GM23248 (cell line): ENCODE data around the gene TMEM8B. TPM values are rescaled to one million over a fixed set of nuclear protein-coding genes. Genes with fewer than 3 reads are reported as not detected.

Experiments
- DNase-seq: peaks from one replicate; pipeline ENCODE4 v3.0.0-alpha.2; 2015
- H2AFZ ChIP-seq: fragments of 200-600 bp; sonication (generic); 2 replicates; pipeline ENCODE4 v1.6.1; 2016; ENCODE audit warnings: antibody characterized with exemption
- H3F3A ChIP-seq: fragments of 200-600 bp; sonication (generic); 2 replicates; pipeline ENCODE4 v1.6.1; 2016; ENCODE audit warnings: mild to moderate bottlenecking, antibody characterized with exemption, mixed run types; ENCODE audit not compliant: insufficient read depth
- H3K27ac ChIP-seq: fragments of 200-600 bp; sonication (generic); 2 replicates; pipeline ENCODE4 v1.5.1; 2016; ENCODE audit warnings: mild to moderate bottlenecking
- H3K27me3 ChIP-seq: fragments of 200-600 bp; sonication (generic); replicated peaks from 2 replicates; pipeline ENCODE4 v1.6.1; 2016; ENCODE audit warnings: mild to moderate bottlenecking; ENCODE audit not compliant: insufficient read depth
- H3K36me3 ChIP-seq: fragments of 200-600 bp; sonication (generic); 2 replicates; pipeline ENCODE4 v1.6.1; 2016; ENCODE audit warnings: low read depth, mild to moderate bottlenecking
- H3K4me1 ChIP-seq: fragments of 200-600 bp; sonication (generic); 2 replicates; pipeline ENCODE4 v1.6.1; 2016; ENCODE audit warnings: mild to moderate bottlenecking; ENCODE audit not compliant: insufficient read depth
- H3K4me2 ChIP-seq: fragments of 200-600 bp; sonication (generic); one replicate; pipeline ENCODE4 v1.6.1; 2016; ENCODE audit warnings: mild to moderate bottlenecking; ENCODE audit not compliant: unreplicated experiment
- H3K4me3 ChIP-seq: fragments of 200-600 bp; sonication (generic); 2 replicates; pipeline ENCODE4 v1.5.1; 2016; ENCODE audit warnings: mild to moderate bottlenecking
- H3K79me2 ChIP-seq: fragments of 200-600 bp; sonication (generic); 2 replicates; pipeline ENCODE4 v1.6.1; 2016; ENCODE audit warnings: mild to moderate bottlenecking; ENCODE audit not compliant: insufficient read depth
- H3K9ac ChIP-seq: fragments of 200-600 bp; sonication (generic); 2 replicates; pipeline ENCODE4 v1.6.1; 2016; ENCODE audit warnings: mild to moderate bottlenecking
- H3K9me2 ChIP-seq: fragments of 200-600 bp; sonication (generic); 2 replicates; pipeline ENCODE4 v1.6.1; 2016; ENCODE audit warnings: mixed run types, mild to moderate bottlenecking, moderate library complexity; ENCODE audit not compliant: insufficient read depth
- H3K9me3 ChIP-seq: fragments of 200-600 bp; sonication (generic); one replicate; pipeline ENCODE4 v1.6.1; 2017; ENCODE audit warnings: low read depth
- H4K20me1 ChIP-seq: fragments of 200-600 bp; sonication (generic); 2 replicates; pipeline ENCODE4 v1.6.0; 2016; ENCODE audit not compliant: insufficient read depth
- EZH2 ChIP-seq: fragments of 200-600 bp; sonication (generic); IDR thresholded peaks from 2 replicates; pipeline ENCODE4 v1.6.1; 2018; ENCODE audit warnings: antibody characterized with exemption, mild to moderate bottlenecking; ENCODE audit not compliant: insufficient read depth, poor library complexity, severe bottlenecking
- EZH2phosphoT487 ChIP-seq: fragments of 200-600 bp; sonication (generic); IDR thresholded peaks from 2 replicates; pipeline ENCODE4 v1.6.1; 2018; ENCODE audit warnings: antibody characterized with exemption, moderate library complexity, mild to moderate bottlenecking, low read depth; ENCODE audit not compliant: insufficient read depth
- WGBS, 2 experiments: methylation state at CpG; one replicate each; pipeline ENCODE4 v1.1.6; 2015 to 2017; ENCODE audit warnings: low lambda C conversion rate in 2 of 2, low coverage in 1 of 2; ENCODE audit errors: missing lambda C conversion rate in 2 of 2; 5-methylcytosine and 5-hydroxymethylcytosine counted together
- in situ Hi-C: fragments of 300-500 bp; cut with MboI; formaldehyde crosslinking; loops from 2 replicates; pipeline ENCODE4 v1.15.0; 2020
- polyA plus RNA-seq: library from polyadenylated mRNA; unstranded; fragments of >200 nt; fragmentation: Nextera tagmentation; extraction: Ambion mirVana; gene quantifications from 2 replicates; pipeline ENCODE4 v1.2.1, GENCODE V29; 2016
- total RNA-seq: library from RNA; depleted of rRNA; stranded (reverse); fragments of >200 nt; shearing (Covaris generic); gene quantifications from 2 replicates; pipeline ENCODE4 v1.2.3, GENCODE V29; 2014

TMEM8B gene
- total and polyA plus RNA-seq, 2 experiments from 2014 or later: 3.7 to 4.9 TPM

DNA sequence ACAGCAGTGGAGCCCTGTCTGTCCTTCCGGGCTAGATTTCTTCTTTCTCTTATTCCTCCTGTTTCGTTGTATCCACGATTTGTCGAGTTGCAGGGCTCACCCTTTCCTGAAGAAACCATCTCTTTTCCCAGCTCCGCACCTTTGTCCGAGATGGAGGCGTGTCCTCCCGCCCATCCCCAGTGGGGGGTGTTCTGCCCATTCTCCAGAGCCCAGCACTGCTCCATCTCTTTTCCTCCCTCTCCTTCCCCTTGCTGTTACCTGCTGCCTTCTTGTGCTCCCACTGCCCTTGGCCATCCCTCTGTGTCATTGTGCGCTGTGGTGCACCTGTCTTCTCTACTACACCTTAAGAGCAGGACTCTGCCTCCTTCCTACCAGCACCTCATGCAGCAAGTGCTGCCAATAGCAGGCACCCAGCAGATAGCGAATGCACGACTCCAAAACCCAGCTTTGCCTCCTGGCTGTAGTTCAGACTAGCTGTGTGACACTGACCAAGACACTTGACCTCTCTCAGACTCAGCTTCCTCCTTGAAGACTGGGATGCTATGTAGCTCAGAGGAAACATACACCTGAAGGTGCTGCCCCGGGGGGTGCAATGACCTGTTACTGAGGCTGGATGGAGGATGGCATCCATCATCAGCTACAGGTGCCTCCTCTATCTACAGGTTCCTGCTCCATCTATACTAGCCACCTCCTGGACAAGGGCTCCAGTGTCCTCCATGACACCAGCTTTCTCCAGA is 32.3 kb downstream of the TMEM8B start:
- H3K4me2 ChIP-seq: no peak overlapping the region
- H3K27me3 ChIP-seq: peaks cover 15% of the 10 kb centered on the region
- H3K9me2 ChIP-seq: no peaks in the 10 kb centered on the region
- no peaks in the 10 kb centered on the region for H3K4me1 ChIP-seq
- no peaks in the 10 kb centered on the region for H4K20me1 ChIP-seq
- H3K9ac ChIP-seq: no peak overlapping the region
- H3F3A ChIP-seq: no peaks in the 10 kb centered on the region
- no peak for TF ChIP-seq EZH2
- no peak for TF ChIP-seq EZH2phosphoT487
- 49 to 51% methylated on average over 12 of the region's 12 CpGs for WGBS, 2 experiments
- DNase-seq: no peak
- H3K27ac ChIP-seq: no peak overlapping the region
- H2AFZ ChIP-seq: no peak overlapping the region
- in situ Hi-C loops: no loop called here
- H3K4me3 ChIP-seq: no peak overlapping the region
- H3K9me3 ChIP-seq: no peaks in the 10 kb centered on the region
- no peaks in the 10 kb centered on the region for H3K79me2 ChIP-seq
- H3K36me3 ChIP-seq: no peaks in the 10 kb centered on the region

DNA sequence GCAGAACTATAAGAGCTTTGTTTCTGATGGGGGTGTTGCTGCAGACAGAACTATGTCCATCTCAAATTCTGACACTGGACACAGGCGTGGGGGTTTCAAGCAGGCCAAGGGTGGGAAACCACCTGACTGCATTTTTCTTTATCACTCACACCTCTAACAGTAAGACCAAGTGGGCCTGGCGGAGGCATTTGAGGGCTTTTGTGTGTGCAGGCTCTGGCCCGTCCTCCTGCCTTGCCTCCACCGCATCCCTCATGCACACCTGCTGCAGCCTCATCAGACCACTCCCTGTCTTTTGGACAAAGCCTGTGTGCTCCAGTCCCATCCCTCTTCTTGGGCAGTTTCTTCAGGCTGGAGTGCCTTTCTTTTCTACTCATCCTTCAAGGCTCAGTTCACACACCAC is 33.3 kb downstream of the TMEM8B start:
- Histone ChIP-seq H3K4me3 (no peak overlapping the region), H4K20me1 (no peaks in the 10 kb centered on the region), H3K4me1 (no peaks in the 10 kb centered on the region), H3K27me3 (peaks cover 15% of the 10 kb centered on the region), H3K79me2 (no peaks in the 10 kb centered on the region), H3K9me2 (no peaks in the 10 kb centered on the region), H3K9me3 (no peaks in the 10 kb centered on the region), H3K4me2 (no peak overlapping the region), H3F3A (no peaks in the 10 kb centered on the region), H3K9ac (no peak overlapping the region), H2AFZ (no peak overlapping the region), H3K36me3 (no peaks in the 10 kb centered on the region), H3K27ac (no peak overlapping the region)
- in situ Hi-C loops: no loop called here
- WGBS, 2 experiments: 77 to 80% methylated on average over 4 of the region's 4 CpGs
- no peak for DNase-seq
- no peak for TF ChIP-seq EZH2phosphoT487

DNA sequence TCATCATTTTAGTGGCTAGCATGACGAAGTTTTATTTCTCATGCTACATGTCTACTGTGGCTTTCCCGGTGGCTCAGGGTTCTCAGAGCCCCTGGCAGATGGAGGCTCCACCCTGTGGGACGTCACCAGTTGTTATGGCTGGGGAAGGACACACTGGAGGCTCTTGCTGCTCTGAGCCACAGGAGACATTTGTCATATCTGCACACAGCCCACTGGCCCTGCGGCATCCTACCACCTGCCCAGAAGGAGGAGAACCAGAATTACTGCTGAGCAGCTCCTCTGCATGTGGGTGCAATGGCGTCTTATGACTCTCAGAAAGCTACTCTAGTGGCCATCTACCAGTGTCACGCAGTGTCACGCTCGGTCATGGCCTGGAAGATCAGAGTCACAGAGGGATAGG is 34.6 kb downstream of the TMEM8B start:
- Histone ChIP-seq H3F3A (no peaks in the 10 kb centered on the region), H3K79me2 (no peaks in the 10 kb centered on the region), H3K36me3 (no peaks in the 10 kb centered on the region), H3K4me3 (no peak overlapping the region), H3K9me2 (no peaks in the 10 kb centered on the region), H2AFZ (no peak overlapping the region), H3K9me3 (no peaks in the 10 kb centered on the region), H3K4me1 (no peaks in the 10 kb centered on the region), H4K20me1 (no peaks in the 10 kb centered on the region), H3K27me3 (peaks cover 15% of the 10 kb centered on the region), H3K9ac (no peak overlapping the region), H3K27ac (no peak overlapping the region), H3K4me2 (no peak overlapping the region)
- in situ Hi-C loops: no loop called here
- no peak for DNase-seq
- TF ChIP-seq EZH2 (no peak), EZH2phosphoT487 (no peak)
- 57 to 62% methylated on average over 8 of the region's 8 CpGs for WGBS, 2 experiments

DNA sequence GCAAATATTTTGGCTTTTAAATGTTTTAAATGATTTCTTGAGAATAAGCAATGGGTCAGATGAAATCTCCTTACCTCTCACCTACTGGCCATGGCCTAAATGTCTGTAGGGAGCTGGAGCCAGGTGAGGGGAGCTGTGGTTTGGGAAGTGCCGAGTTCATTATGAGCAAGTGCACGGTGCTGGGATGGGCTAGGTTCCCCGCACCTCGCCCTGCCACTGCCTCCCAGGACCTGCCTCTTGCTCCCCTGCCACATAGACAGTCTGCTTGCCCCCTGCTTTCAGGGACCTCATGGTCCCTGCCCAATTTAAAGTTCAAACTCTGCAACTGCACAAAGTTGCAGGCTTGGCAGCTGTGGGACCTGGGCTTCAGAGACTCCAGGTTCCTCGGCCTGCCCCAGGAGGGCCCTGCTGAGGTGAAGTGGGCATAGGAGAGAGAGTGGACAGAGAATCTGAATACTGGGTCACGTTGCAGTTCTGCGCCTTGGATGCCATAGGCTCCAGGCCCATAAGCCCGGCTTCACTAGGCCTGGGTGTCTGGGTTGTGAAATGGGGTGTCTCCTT is 35.7 kb downstream of the TMEM8B start:
- no peaks in the 10 kb centered on the region for H3K36me3 ChIP-seq
- H3K4me2 ChIP-seq: no peak overlapping the region
- H3K79me2 ChIP-seq: no peaks in the 10 kb centered on the region
- in situ Hi-C loops: no loop called here
- H2AFZ ChIP-seq: no peak overlapping the region
- H3K9ac ChIP-seq: no peak overlapping the region
- H3K27me3 ChIP-seq: peaks cover 15% of the 10 kb centered on the region
- H4K20me1 ChIP-seq: no peaks in the 10 kb centered on the region
- H3K4me3 ChIP-seq: no peak overlapping the region
- no peak for TF ChIP-seq EZH2
- no peak for TF ChIP-seq EZH2phosphoT487
- no peaks in the 10 kb centered on the region for H3K9me3 ChIP-seq
- no peaks in the 10 kb centered on the region for H3F3A ChIP-seq
- WGBS, 2 experiments: 79 to 88% methylated on average over 8 of the region's 8 CpGs
- H3K27ac ChIP-seq: no peak overlapping the region
- no peak for DNase-seq
- H3K9me2 ChIP-seq: no peaks in the 10 kb centered on the region
- H3K4me1 ChIP-seq: no peaks in the 10 kb centered on the region

DNA sequence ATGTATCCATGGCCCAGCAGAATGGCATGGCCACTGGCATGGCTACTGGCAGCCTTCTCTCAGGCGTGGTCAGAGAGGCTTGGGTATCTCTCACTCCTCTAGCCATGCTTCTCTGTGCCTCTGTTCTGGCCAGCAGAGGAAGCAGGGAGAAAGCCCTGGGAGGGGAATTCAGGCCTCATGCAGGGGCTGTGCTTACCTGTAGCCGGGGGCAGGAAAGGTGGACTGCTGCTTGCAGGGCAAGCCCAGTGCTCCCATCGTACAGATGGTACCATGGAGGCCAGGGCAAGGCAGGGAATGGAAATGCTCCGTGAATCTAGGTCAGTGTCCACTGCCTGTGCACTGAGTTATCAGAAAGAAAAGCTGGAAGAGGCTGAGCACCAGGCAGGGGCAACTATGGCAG is 38.5 kb downstream of the TMEM8B start:
- in situ Hi-C loops: no loop called here
- no peak overlapping the region for H3K4me3 ChIP-seq
- no peak overlapping the region for H3K4me2 ChIP-seq
- H3K9me3 ChIP-seq: no peaks in the 10 kb centered on the region
- 0 out of 2 replicates have a peak, but pooled peaks cover 1% of the 10 kb centered on the region for H3K27me3 ChIP-seq
- no peaks in the 10 kb centered on the region for H3K4me1 ChIP-seq
- no peak overlapping the region for H3K27ac ChIP-seq
- TF ChIP-seq EZH2 (no peak), EZH2phosphoT487 (no peak)
- no peaks in the 10 kb centered on the region for H4K20me1 ChIP-seq
- no peaks in the 10 kb centered on the region for H3K36me3 ChIP-seq
- H3K79me2 ChIP-seq: no peaks in the 10 kb centered on the region
- no peak overlapping the region for H2AFZ ChIP-seq
- no peaks in the 10 kb centered on the region for H3K9me2 ChIP-seq
- WGBS, 2 experiments: 66 to 68% methylated on average over 4 of the region's 4 CpGs
- no peak overlapping the region for H3K9ac ChIP-seq
- H3F3A ChIP-seq: no peaks in the 10 kb centered on the region
- no peak for DNase-seq
